HepG2 (cell line): ENCODE measurements around the gene KHK. TPM values are rescaled to one million over a fixed set of nuclear protein-coding genes. Genes with fewer than 3 reads are reported as not detected.

Experiments
- BRD4 ChIP-seq: sonication (generic); formaldehyde crosslinking; IDR thresholded peaks from 2 replicates; pipeline ENCODE4 v1.4.0; 2020; ENCODE audit warnings: missing genetic modification reagents
- CCAR2 ChIP-seq: fragments of 200-400 bp; formaldehyde crosslinking; optimal IDR thresholded peaks from 2 replicates; pipeline ENCODE3; 2018; ENCODE audit warnings: low read depth, mild to moderate bottlenecking, low read length, moderate library complexity
- EEA1 ChIP-seq: sonication (generic); formaldehyde crosslinking; IDR thresholded peaks from 2 replicates; pipeline ENCODE4 v1.5.1; 2020; ENCODE audit warnings: mild to moderate bottlenecking, missing genetic modification reagents, borderline replicate concordance
- KLF13 ChIP-seq: sonication (generic); formaldehyde crosslinking; IDR thresholded peaks from 2 replicates; pipeline ENCODE4 v1.4.0; 2020; ENCODE audit warnings: mild to moderate bottlenecking, missing genetic modification reagents
- NFKB2 ChIP-seq: sonication (generic); formaldehyde crosslinking; IDR thresholded peaks from 2 replicates; pipeline ENCODE4 v1.4.0; 2020; ENCODE audit warnings: missing genetic modification reagents, borderline replicate concordance
- PITX1 ChIP-seq: sonication (generic); formaldehyde crosslinking; IDR thresholded peaks from 2 replicates; pipeline ENCODE4 v1.5.1; 2020; ENCODE audit warnings: mild to moderate bottlenecking, missing genetic modification reagents
- RFX1 ChIP-seq: fragments of 450-650 bp; IDR thresholded peaks from 2 replicates; pipeline ENCODE4 v1.6.1; 2017
- SP1 ChIP-seq, 2 experiments: fragments of 450-650 bp in 1 of 2; sonication (generic) in 1 of 2; formaldehyde crosslinking in 1 of 2; IDR thresholded peaks; 2 replicates each; pipeline versions ENCODE4 v1.4.0 to v1.6.1; 2016 to 2020; ENCODE audit warnings: missing genetic modification reagents in 1 of 2
- SRF ChIP-seq: IDR thresholded peaks from 2 replicates; pipeline ENCODE4 v1.6.1; 2011; ENCODE audit warnings: mild to moderate bottlenecking, low read depth, low read length, moderate library complexity
- SYNCRIP ChIP-seq: fragments of 200-400 bp; formaldehyde crosslinking; IDR thresholded peaks from 2 replicates; pipeline ENCODE4 v1.6.1; 2018; ENCODE audit warnings: mild to moderate bottlenecking, low read depth, low read length; ENCODE audit not compliant: insufficient read depth
- TEAD3 ChIP-seq: optimal IDR thresholded peaks from 2 replicates; pipeline ENCODE3; 2016; ENCODE audit warnings: borderline replicate concordance
- YEATS4 ChIP-seq: sonication (generic); formaldehyde crosslinking; IDR thresholded peaks from 2 replicates; pipeline ENCODE4 v1.4.0; 2020; ENCODE audit warnings: missing genetic modification reagents, borderline replicate concordance
- ZNF138 ChIP-seq: sonication (generic); formaldehyde crosslinking; IDR thresholded peaks from 2 replicates; pipeline ENCODE4 v1.5.0; 2020; ENCODE audit warnings: mild to moderate bottlenecking, low read depth, missing genetic modification reagents
- ZNF280B ChIP-seq: sonication (generic); formaldehyde crosslinking; IDR thresholded peaks from 2 replicates; pipeline ENCODE4 v1.5.0; 2020; ENCODE audit warnings: missing genetic modification reagents, mild to moderate bottlenecking, borderline replicate concordance
- ZNF317 ChIP-seq: sonication (generic); formaldehyde crosslinking; IDR thresholded peaks from 2 replicates; pipeline ENCODE4 v1.5.0; 2020; ENCODE audit warnings: mild to moderate bottlenecking, missing genetic modification reagents
- ZNF431 ChIP-seq: sonication (generic); formaldehyde crosslinking; IDR thresholded peaks from 2 replicates; pipeline ENCODE4 v1.9.0; 2022; ENCODE audit warnings: missing genetic modification reagents, low read depth, mild to moderate bottlenecking, borderline replicate concordance
- ZNF557 ChIP-seq: sonication (generic); formaldehyde crosslinking; IDR thresholded peaks from 2 replicates; pipeline ENCODE4 v1.4.0; 2020; ENCODE audit warnings: missing genetic modification reagents
- ZNF607 ChIP-seq: sonication (generic); formaldehyde crosslinking; IDR thresholded peaks from 2 replicates; pipeline ENCODE4 v1.5.1; 2020; ENCODE audit warnings: missing genetic modification reagents, mild to moderate bottlenecking, borderline replicate concordance
- polyA plus RNA-seq, 8 experiments: library from polyadenylated mRNA; depleted of rRNA in 3 of 8; stranded (reverse) in 7 of 8; unstranded in 1 of 8; fragments of >200 nt; fragmentation: Illumina TruSeq in 4 of 8; extraction: Trizol in 4 of 8; gene quantifications; 2 replicates each; pipeline versions ENCODE4 v1.2.1 to v1.2.3, GENCODE V29; 2011 to 2016; ENCODE audit warnings: low read depth in 4 of 8, missing spikeins in 1 of 8, mixed read lengths in 1 of 8; ENCODE audit not compliant: insufficient read depth in 1 of 8
- total RNA-seq, 5 experiments: library from RNA; depleted of rRNA; stranded (reverse); fragments of >200 nt; fragmentation: Illumina TruSeq; extraction: Trizol; gene quantifications; 2 replicates each; pipeline ENCODE4 v1.2.3, GENCODE V29; 2016; ENCODE audit warnings: low read depth in 1 of 5
- TF ChIP-seq, protein P1 (sequence below), 2 experiments: sonication (generic) in 1 of 2; formaldehyde crosslinking in 1 of 2; IDR thresholded peaks; 2 replicates each; pipeline versions ENCODE4 v1.4.0 to v1.6.1; 2018 to 2020; ENCODE audit warnings: missing genetic modification reagents in 2 of 2, borderline replicate concordance in 1 of 2, low read depth in 1 of 2, mild to moderate bottlenecking in 1 of 2, missing biosample characterization in 1 of 2
- TF ChIP-seq, protein P2 (sequence below): sonication (generic); formaldehyde crosslinking; IDR thresholded peaks from 2 replicates; pipeline ENCODE4 v1.5.1; 2020; ENCODE audit warnings: missing genetic modification reagents, mild to moderate bottlenecking, borderline replicate concordance
- TF ChIP-seq, protein P3 (sequence below): sonication (generic); formaldehyde crosslinking; IDR thresholded peaks from 2 replicates; pipeline ENCODE4 v1.9.0; 2022; ENCODE audit warnings: missing genetic modification reagents, mild to moderate bottlenecking, borderline replicate concordance

KHK gene
- total and polyA plus RNA-seq, 2 of the 13 experiments (the other 11 are each of a cell fraction or from before 2014, with no cell fraction given), result 40.9 to 99.2 TPM

- TF ChIP-seq KLF13 (peak; percentile 81; the same call in 1 of the 2 replicates), PITX1 (CRISPR knock-in tag) (peak; percentile 96), SYNCRIP (no peak), BRD4 (CRISPR knock-in tag) (peak; percentile 99), ZNF280B (CRISPR knock-in tag) (0 out of 2 replicates have a peak, but pooled peaks have one; percentile 41), TEAD3 (CRISPR knock-in tag) (peak; percentile 64), SP1 (IDR thresholded peaks at IDR 0.05) (no peak), SP1 (CRISPR knock-in tag; IDR thresholded peaks at IDR 0.05) (peak; percentile 60; the same call in 1 of the 2 replicates), ZNF138 (peak; percentile 78; the same call in 1 of the 2 replicates), YEATS4 (CRISPR knock-in tag) (peak; percentile 78), SRF (no peak), RFX1 (no peak), ZNF557 (CRISPR knock-in tag) (0 out of 2 replicates have a peak, but pooled peaks have one; percentile 48), CCAR2 (no peak), EEA1 (CRISPR knock-in tag) (no peak), ZNF431 (CRISPR knock-in tag) (no peak; the same call in 1 of the 2 replicates), ZNF317 (CRISPR knock-in tag) (peak; percentile 37; the same call in 1 of the 2 replicates), ZNF607 (CRISPR knock-in tag) (peak; percentile 83; the same call in 1 of the 2 replicates), NFKB2 (CRISPR knock-in tag) (no peak; the same call in 1 of the 2 replicates)
- TF ChIP-seq, protein P1, sequence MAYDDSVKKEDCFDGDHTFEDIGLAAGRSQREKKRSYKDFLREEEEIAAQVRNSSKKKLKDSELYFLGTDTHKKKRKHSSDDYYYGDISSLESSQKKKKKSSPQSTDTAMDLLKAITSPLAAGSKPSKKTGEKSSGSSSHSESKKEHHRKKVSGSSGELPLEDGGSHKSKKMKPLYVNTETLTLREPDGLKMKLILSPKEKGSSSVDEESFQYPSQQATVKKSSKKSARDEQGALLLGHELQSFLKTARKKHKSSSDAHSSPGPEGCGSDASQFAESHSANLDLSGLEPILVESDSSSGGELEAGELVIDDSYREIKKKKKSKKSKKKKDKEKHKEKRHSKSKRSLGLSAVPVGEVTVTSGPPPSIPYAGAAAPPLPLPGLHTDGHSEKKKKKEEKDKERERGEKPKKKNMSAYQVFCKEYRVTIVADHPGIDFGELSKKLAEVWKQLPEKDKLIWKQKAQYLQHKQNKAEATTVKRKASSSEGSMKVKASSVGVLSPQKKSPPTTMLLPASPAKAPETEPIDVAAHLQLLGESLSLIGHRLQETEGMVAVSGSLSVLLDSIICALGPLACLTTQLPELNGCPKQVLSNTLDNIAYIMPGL (CRISPR knock-in tag; IDR thresholded peaks at IDR 0.05; ENCODE audit: borderline replicate concordance in 1 of 2, low read depth in 1 of 2), result peak in 1 of 2 experiments; percentile 73; a peak in 3 of 4 replicates
- TF ChIP-seq, protein P2, sequence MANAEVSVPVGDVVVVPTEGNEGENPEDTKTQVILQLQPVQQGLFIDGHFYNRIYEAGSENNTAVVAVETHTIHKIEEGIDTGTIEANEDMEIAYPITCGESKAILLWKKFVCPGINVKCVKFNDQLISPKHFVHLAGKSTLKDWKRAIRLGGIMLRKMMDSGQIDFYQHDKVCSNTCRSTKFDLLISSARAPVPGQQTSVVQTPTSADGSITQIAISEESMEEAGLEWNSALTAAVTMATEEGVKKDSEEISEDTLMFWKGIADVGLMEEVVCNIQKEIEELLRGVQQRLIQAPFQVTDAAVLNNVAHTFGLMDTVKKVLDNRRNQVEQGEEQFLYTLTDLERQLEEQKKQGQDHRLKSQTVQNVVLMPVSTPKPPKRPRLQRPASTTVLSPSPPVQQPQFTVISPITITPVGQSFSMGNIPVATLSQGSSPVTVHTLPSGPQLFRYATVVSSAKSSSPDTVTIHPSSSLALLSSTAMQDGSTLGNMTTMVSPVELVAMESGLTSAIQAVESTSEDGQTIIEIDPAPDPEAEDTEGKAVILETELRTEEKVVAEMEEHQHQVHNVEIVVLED, result no peak
- TF ChIP-seq, protein P3, sequence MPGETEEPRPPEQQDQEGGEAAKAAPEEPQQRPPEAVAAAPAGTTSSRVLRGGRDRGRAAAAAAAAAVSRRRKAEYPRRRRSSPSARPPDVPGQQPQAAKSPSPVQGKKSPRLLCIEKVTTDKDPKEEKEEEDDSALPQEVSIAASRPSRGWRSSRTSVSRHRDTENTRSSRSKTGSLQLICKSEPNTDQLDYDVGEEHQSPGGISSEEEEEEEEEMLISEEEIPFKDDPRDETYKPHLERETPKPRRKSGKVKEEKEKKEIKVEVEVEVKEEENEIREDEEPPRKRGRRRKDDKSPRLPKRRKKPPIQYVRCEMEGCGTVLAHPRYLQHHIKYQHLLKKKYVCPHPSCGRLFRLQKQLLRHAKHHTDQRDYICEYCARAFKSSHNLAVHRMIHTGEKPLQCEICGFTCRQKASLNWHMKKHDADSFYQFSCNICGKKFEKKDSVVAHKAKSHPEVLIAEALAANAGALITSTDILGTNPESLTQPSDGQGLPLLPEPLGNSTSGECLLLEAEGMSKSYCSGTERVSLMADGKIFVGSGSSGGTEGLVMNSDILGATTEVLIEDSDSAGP (CRISPR knock-in tag), result peak; percentile 60
Observed at GRCh38 chr2:27093430-27094352, 7.1 kb downstream of the KHK start (continued).
